K562 (cell line): ENCODE measurements around the gene ACBD6. TPM values are rescaled to one million over a fixed set of nuclear protein-coding genes. Genes with fewer than 3 reads are reported as not detected.

ENCODE experiments used
- ATAC-seq: fragments of 200-7000 bp; cut with Tn5 transposase; 3 replicates; pipeline ENCODE4 v1.9.1; 2020; ENCODE audit warnings: moderate library complexity
- BruUV-seq: library from RNA; stranded (reverse); fragments of 400-500 nt; replicated peaks from 2 replicates; lab custom pipeline; 2021; lab: Mats Ljungman, UMichigan
- CTCF ChIA-PET: fragments of 300-600 bp; formaldehyde crosslinking; extraction: SDS; loops from one replicate; lab custom pipeline; 2021; ENCODE audit warnings: low intra/inter-chr PET ratio; lab: Yijun Ruan, JAX
- POLR2A ChIA-PET: fragments of 300-600, 350-650 bp; sonication (Branson Sonifier 250); formaldehyde crosslinking; extraction: SDS; loops from one replicate; lab custom pipeline; 2021; ENCODE audit warnings: antibody characterized with exemption, inconsistent platforms; lab: Yijun Ruan, JAX
- DNase-seq, 4 experiments: peaks; one replicate each; pipeline versions ENCODE4 v3.0.0 to v3.0.0-alpha.2; 2011 to 2018; ENCODE audit warnings: low spot score in 3 of 4, mixed read lengths in 3 of 4; ENCODE audit errors: extremely low read depth in 1 of 4
- FAIRE-seq: peaks from 2 replicates; lab custom pipeline; 2011; peaks lifted over from hg19 to GRCh38; lab: Jason Lieb, UNC
- H2AFZ ChIP-seq: 2 replicates; pipeline ENCODE4 v1.6.0; 2011; ENCODE audit warnings: low read depth, low read length, control low read depth, inconsistent platforms
- H3K27ac ChIP-seq: fragments of 200-600 bp; 3 replicates; pipeline ENCODE4 v1.8.0; 2011; ENCODE audit warnings: low read depth, mild to moderate bottlenecking, control low read depth, inconsistent platforms, low read length, moderate library complexity, mixed read lengths; ENCODE audit errors: extremely low read depth
- H3K27me3 ChIP-seq, 2 experiments: fragments of 300-600 bp in 1 of 2; 2 replicates in 1 of 2; 3 replicates in 1 of 2; pipeline versions ENCODE4 v1.6.0 to v1.8.0; 2011; ENCODE audit warnings: inconsistent platforms in 2 of 2, low read length in 2 of 2, mild to moderate bottlenecking in 1 of 2, mixed read lengths in 1 of 2, moderate library complexity in 1 of 2; ENCODE audit not compliant: control insufficient read depth in 2 of 2, insufficient read depth in 2 of 2
- H3K36me3 ChIP-seq: fragments of 300-600 bp; 3 replicates; pipeline ENCODE4 v1.8.0; 2011; ENCODE audit warnings: mild to moderate bottlenecking, low read length, inconsistent platforms; ENCODE audit not compliant: control insufficient read depth, insufficient read depth
- H3K4me1 ChIP-seq, 2 experiments: fragments of 200-600 bp in 1 of 2; replicated peaks in 1 of 2; 2 replicates in 1 of 2; 3 replicates in 1 of 2; pipeline versions ENCODE4 v1.5.1 to v1.8.0; 2011; ENCODE audit warnings: inconsistent platforms in 2 of 2, low read length in 2 of 2, mild to moderate bottlenecking in 1 of 2, mixed read lengths in 1 of 2, moderate library complexity in 1 of 2; ENCODE audit not compliant: control insufficient read depth in 2 of 2, insufficient read depth in 2 of 2
- H3K4me2 ChIP-seq: 2 replicates; pipeline ENCODE4 v1.6.1; 2011; ENCODE audit warnings: low read length, control low read depth, inconsistent platforms, mixed read lengths; ENCODE audit not compliant: insufficient read depth
- H3K4me3 ChIP-seq: fragments of 200-600 bp; sonication (generic), shearing (Covaris generic); 2 replicates; pipeline ENCODE4 v1.5.1; 2016; ENCODE audit warnings: control low read depth, inconsistent platforms
- H3K79me2 ChIP-seq: fragments of 200-600 bp; 3 replicates; pipeline ENCODE4 v1.8.0; 2011; ENCODE audit warnings: low read length, inconsistent platforms; ENCODE audit not compliant: control insufficient read depth, insufficient read depth
- H3K9ac ChIP-seq, 2 experiments: 2 replicates each; pipeline versions ENCODE4 v1.6.0 to v1.6.1; 2011; ENCODE audit warnings: low read depth in 2 of 2, low read length in 2 of 2, control low read depth in 1 of 2, inconsistent platforms in 1 of 2, mild to moderate bottlenecking in 1 of 2, mixed read lengths in 1 of 2; ENCODE audit not compliant: insufficient read depth in 1 of 2
- H3K9me1 ChIP-seq: one replicate; pipeline ENCODE4 v1.6.0; 2011; ENCODE audit warnings: inconsistent platforms, mild to moderate bottlenecking, low read length, moderate library complexity; ENCODE audit not compliant: control insufficient read depth, insufficient read depth
- H3K9me3 ChIP-seq: replicated peaks from 2 replicates; pipeline ENCODE4 v1.5.1; 2011; ENCODE audit warnings: low read depth, low read length, inconsistent platforms; ENCODE audit not compliant: control insufficient read depth, insufficient read depth
- H4K20me1 ChIP-seq: replicated peaks from 2 replicates; pipeline ENCODE4 v1.6.1; 2011; ENCODE audit warnings: low read length, inconsistent platforms, mixed read lengths; ENCODE audit not compliant: control insufficient read depth, insufficient read depth
- CHD4 ChIP-seq: fragments of 200-600 bp; sonication (generic); IDR thresholded peaks from 3 replicates; pipeline ENCODE4 v1.6.1; 2012; ENCODE audit warnings: low read depth, mild to moderate bottlenecking, mixed read lengths, low read length, inconsistent platforms; ENCODE audit not compliant: insufficient read depth, insufficient replicate concordance, poor library complexity, severe bottlenecking
- MEIS2 ChIP-seq: fragments of 450-650 bp; IDR thresholded peaks from 2 replicates; pipeline ENCODE4 v1.6.1; 2014; ENCODE audit warnings: mild to moderate bottlenecking; ENCODE audit not compliant: partially characterized antibody
- WGBS: fragments of 100-300 bp; shearing (Covaris generic); methylation state at CpG from one replicate; pipeline ENCODE4 v1.1.6; 2016; ENCODE audit warnings: low coverage, mixed read lengths; ENCODE audit not compliant: insufficient coverage; ENCODE audit errors: missing lambda C conversion rate; 5-methylcytosine and 5-hydroxymethylcytosine counted together
- in situ Hi-C: fragments of 300-500 bp; cut with MboI; formaldehyde crosslinking; loops from 4 replicates; pipeline ENCODE4 v1.15.0; 2018; ENCODE audit warnings: inconsistent platforms, mixed read lengths
- intact Hi-C: fragments of 100-400 bp; cut with micrococcal nuclease; formaldehyde crosslinking; loops from 2 replicates; pipeline ENCODE4 v1.14.2; 2022
- polyA plus RNA-seq, 8 experiments: library from polyadenylated mRNA; depleted of rRNA in 4 of 8; stranded (reverse) in 5 of 8; unstranded in 3 of 8; fragments of >200 nt; fragmentation: Nextera tagmentation in 2 of 8; fragmentation: Illumina TruSeq in 1 of 8; extraction: Ambion mirVana in 2 of 8; extraction: Trizol in 1 of 8; gene quantifications; 2 replicates each; pipeline versions ENCODE4 v1.2.1 to v1.2.3, GENCODE V29; 2011 to 2014; ENCODE audit warnings: inconsistent platforms in 1 of 8, missing spikeins in 1 of 8
- total RNA-seq, 7 experiments: library from RNA; depleted of rRNA in 6 of 7; stranded (reverse); fragments of >200 nt in 6 of 7; fragmentation: Illumina TruSeq in 2 of 7; extraction: Trizol in 2 of 7; gene quantifications; 2 replicates each; pipeline versions ENCODE4 v1.2.1 to v1.2.3, GENCODE V29; 2011 to 2021; ENCODE audit warnings: low replicate concordance in 1 of 7
- TF ChIP-seq, protein P1 (sequence below), 2 experiments: fragments of 450-650 bp; conservative IDR thresholded peaks; 2 replicates each; pipeline ENCODE4 v1.6.1; 2017; ENCODE audit warnings: mild to moderate bottlenecking in 2 of 2, moderate library complexity in 2 of 2
- TF ChIP-seq, protein P2 (sequence below): sonication (generic); formaldehyde crosslinking; IDR thresholded peaks from 2 replicates; pipeline ENCODE4 v1.8.0; 2022; ENCODE audit warnings: mild to moderate bottlenecking, missing genetic modification reagents
- TF ChIP-seq, protein P3 (sequence below), 2 experiments: IDR thresholded peaks in 1 of 2; conservative IDR thresholded peaks in 1 of 2; 2 replicates each; pipeline ENCODE4 v1.6.1; 2016; ENCODE audit warnings: low read depth in 2 of 2, mild to moderate bottlenecking in 1 of 2, missing compliant biosample characterization in 1 of 2, missing genetic modification characterization in 1 of 2, moderate library complexity in 1 of 2

The ACBD6 gene
- total and polyA plus RNA-seq, 9 of the 15 experiments (the other 6 are each of a cell fraction or from before 2014, with no cell fraction given): 16.9 to 107 (median 77.7) TPM

DNA sequence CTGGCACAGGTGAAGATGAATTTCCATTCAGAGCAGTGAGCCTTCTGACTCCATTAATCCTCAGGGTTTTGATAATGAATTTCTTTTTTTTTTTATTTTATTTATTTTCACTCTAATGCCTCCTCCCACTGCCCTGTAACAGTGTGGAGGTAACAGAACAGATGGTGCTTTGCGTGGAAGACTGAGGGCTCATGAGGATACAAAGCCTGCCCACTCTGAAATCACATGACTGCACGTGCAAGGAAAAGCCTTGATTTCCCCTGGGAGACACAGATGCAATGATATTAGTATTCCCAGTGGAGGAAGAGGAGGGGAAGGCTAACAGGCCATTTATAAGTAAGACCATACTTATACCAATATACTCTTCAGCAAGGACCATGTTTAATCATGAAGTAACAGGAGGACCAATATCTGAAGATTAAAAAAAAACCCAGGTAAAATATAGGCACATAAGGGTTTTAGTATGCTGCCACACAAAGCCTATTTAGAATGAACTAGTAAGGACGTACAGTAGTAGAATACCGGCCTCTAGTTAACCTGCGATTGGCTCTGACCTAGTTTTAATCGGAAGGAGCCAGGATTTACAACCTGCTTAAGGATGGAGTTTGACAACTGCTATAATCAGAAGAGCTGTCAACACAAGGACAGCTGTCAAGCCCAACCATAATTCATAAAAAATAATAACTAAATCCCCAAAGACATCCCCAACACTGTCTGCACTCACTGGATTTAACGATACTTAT is 202.7 kb downstream of the ACBD6 start:
- no peaks in the 10 kb centered on the region for H3K79me2 ChIP-seq
- TF ChIP-seq CHD4 (no peak), MEIS2 (peak; percentile 8)
- TF ChIP-seq, protein P1, sequence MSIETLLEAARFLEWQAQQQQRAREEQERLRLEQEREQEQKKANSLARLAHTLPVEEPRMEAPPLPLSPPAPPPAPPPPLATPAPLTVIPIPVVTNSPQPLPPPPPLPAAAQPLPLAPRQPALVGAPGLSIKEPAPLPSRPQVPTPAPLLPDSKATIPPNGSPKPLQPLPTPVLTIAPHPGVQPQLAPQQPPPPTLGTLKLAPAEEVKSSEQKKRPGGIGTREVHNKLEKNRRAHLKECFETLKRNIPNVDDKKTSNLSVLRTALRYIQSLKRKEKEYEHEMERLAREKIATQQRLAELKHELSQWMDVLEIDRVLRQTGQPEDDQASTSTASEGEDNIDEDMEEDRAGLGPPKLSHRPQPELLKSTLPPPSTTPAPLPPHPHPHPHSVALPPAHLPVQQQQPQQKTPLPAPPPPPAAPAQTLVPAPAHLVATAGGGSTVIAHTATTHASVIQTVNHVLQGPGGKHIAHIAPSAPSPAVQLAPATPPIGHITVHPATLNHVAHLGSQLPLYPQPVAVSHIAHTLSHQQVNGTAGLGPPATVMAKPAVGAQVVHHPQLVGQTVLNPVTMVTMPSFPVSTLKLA (conservative IDR thresholded peaks at IDR 0.05): no peak
- TF ChIP-seq, protein P2, sequence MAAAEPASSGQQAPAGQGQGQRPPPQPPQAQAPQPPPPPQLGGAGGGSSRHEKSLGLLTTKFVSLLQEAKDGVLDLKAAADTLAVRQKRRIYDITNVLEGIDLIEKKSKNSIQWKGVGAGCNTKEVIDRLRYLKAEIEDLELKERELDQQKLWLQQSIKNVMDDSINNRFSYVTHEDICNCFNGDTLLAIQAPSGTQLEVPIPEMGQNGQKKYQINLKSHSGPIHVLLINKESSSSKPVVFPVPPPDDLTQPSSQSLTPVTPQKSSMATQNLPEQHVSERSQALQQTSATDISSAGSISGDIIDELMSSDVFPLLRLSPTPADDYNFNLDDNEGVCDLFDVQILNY (CRISPR knock-in tag): no peak
- TF ChIP-seq, protein P3, sequence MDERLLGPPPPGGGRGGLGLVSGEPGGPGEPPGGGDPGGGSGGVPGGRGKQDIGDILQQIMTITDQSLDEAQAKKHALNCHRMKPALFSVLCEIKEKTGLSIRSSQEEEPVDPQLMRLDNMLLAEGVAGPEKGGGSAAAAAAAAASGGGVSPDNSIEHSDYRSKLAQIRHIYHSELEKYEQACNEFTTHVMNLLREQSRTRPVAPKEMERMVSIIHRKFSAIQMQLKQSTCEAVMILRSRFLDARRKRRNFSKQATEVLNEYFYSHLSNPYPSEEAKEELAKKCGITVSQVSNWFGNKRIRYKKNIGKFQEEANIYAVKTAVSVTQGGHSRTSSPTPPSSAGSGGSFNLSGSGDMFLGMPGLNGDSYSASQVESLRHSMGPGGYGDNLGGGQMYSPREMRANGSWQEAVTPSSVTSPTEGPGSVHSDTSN (CRISPR knock-in tag; IDR thresholded peaks at IDR 0.05; ENCODE audit: low read depth): no peak
- TF ChIP-seq, protein P3 (tag; conservative IDR thresholded peaks at IDR 0.05; ENCODE audit: low read depth): peak; percentile 50
- TF ChIP-seq, all 486 proteins: peak for 2
- ATAC-seq (no peak), DNase-seq (no peak), FAIRE-seq (no peak)
- Histone ChIP-seq H3K36me3 (no peaks in the 10 kb centered on the region), H3K9me3 (no peaks in the 10 kb centered on the region), H3K4me1 (no peaks in the 10 kb centered on the region), H3K27ac (no peak overlapping the region), H3K4me2 (no peak overlapping the region), H4K20me1 (no peaks in the 10 kb centered on the region), H3K9ac (no peak overlapping the region), H3K27me3 (no peaks in the 10 kb centered on the region), H2AFZ (no peak overlapping the region), H3K9me1 (no peaks in the 10 kb centered on the region), H3K4me3 (no peak overlapping the region)
- in situ Hi-C loops (no loop called here), intact Hi-C loops (no loop called here)
- POLR2A ChIA-PET: interaction anchor here (1.4 kb wide), 1 partner anchor 9 kb away, joined by 3 read pairs; no protein-coding TSS in a partner anchor
- CTCF ChIA-PET: no interaction called here
- WGBS: 83% methylated on average over 7 of the region's 7 CpGs
- no TSS peak for BruUV-seq
